22Rv1 (cell line): Measurements from ENCODE around the gene PIPOX.

ENCODE experiments used
- H3K27ac ChIP-seq: fragments of 450-650 bp; 2 replicates; pipeline ENCODE4 v1.5.1; 2017
- CTCF ChIP-seq: fragments of 450-650 bp; IDR thresholded peaks from 2 replicates; pipeline ENCODE4 v1.5.1; 2017; ENCODE audit warnings: mild to moderate bottlenecking
- ZFX ChIP-seq: fragments of 450-650 bp; IDR thresholded peaks from 2 replicates; pipeline ENCODE4 v1.6.1; 2017; ENCODE audit warnings: antibody characterized with exemption, borderline replicate concordance

Gene PIPOX

GRCh38 chr17:29090108-29090507 is 47.2 kb downstream of the PIPOX start:
- no peak overlapping the region for H3K27ac ChIP-seq
- TF ChIP-seq CTCF (no peak), ZFX (no peak)

GRCh38 chr17:29090750-29091605 is 48.0 kb downstream of the PIPOX start:
- H3K27ac ChIP-seq, result no peak overlapping the region

GRCh38 chr17:29091606-29092289 is 48.8 kb downstream of the PIPOX start:
- TF ChIP-seq ZFX (no peak), CTCF (no peak)
- no peak overlapping the region for H3K27ac ChIP-seq

More at GRCh38 chr17:29090750-29091605, 48.0 kb downstream of the PIPOX start:
- TF ChIP-seq ZFX (no peak), CTCF (no peak)

- TF ChIP-seq ZFX, result no peak
- no peak for TF ChIP-seq CTCF
- no peak overlapping the region for H3K27ac ChIP-seq
Measured at GRCh38 chr17:29093090-29093871, 50.3 kb downstream of the PIPOX start.

- no peak for TF ChIP-seq ZFX
- no peak for TF ChIP-seq CTCF
- H3K27ac ChIP-seq, result no peak overlapping the region
Measured at GRCh38 chr17:29094101-29094708, 51.3 kb downstream of the PIPOX start.

GRCh38 chr17:29095439-29095838 is 52.5 kb downstream of the PIPOX start:
- no peak overlapping the region for H3K27ac ChIP-seq
- no peak for TF ChIP-seq ZFX
- TF ChIP-seq CTCF, result no peak
